Transverse colon (tissue), 4 donors: ENCODE measurements around the gene STXBP4. TPM values are rescaled to one million over a fixed set of nuclear protein-coding genes. Genes with fewer than 3 reads are reported as not detected.

Experiments
- DNase-seq: peaks from one replicate; pipeline ENCODE4 v3.0.0-alpha.2; 2019
- H3K27ac ChIP-seq, 4 donors: fragments of 200-600 bp; sonication (generic); 2 replicates each; pipeline ENCODE4 v1.5.1; 2016 to 2018; ENCODE audit warnings: inconsistent platforms in 4 of 4
- H3K27me3 ChIP-seq: fragments of 200-600 bp; sonication (generic); 2 replicates; pipeline ENCODE4 v1.5.1; 2017; ENCODE audit warnings: inconsistent platforms
- H3K36me3 ChIP-seq, 4 donors: fragments of 200-600 bp; sonication (generic); 2 replicates each; pipeline ENCODE4 v1.5.1; 2017 to 2019; ENCODE audit warnings: inconsistent platforms in 4 of 4
- H3K4me1 ChIP-seq, 4 donors: fragments of 200-600 bp; sonication (generic); 2 replicates each; pipeline ENCODE4 v1.5.1; 2017 to 2020; ENCODE audit warnings: inconsistent platforms in 4 of 4
- H3K4me3 ChIP-seq, 4 donors: fragments of 200-600 bp; sonication (generic); 1 replicate in 1 of 4; 2 replicates in 3 of 4; pipeline versions ENCODE4 v1.5.1 to v1.6.1; 2017 to 2019; ENCODE audit warnings: inconsistent platforms in 4 of 4
- H3K9me3 ChIP-seq, 2 donors: fragments of 200-600 bp; sonication (generic); 2 replicates each; pipeline ENCODE4 v1.5.1; 2017 to 2019; ENCODE audit warnings: inconsistent platforms in 2 of 2
- CTCF ChIP-seq, 5 experiments: fragments of 200-600 bp in 3 of 5; fragments of 450-650 bp in 2 of 5; sonication (generic) in 3 of 5; IDR thresholded peaks; 1 replicate in 2 of 5; 2 replicates in 3 of 5; pipeline ENCODE4 v1.5.1; 2016 to 2017; ENCODE audit warnings: antibody characterized with exemption in 5 of 5, inconsistent platforms in 3 of 5, mild to moderate bottlenecking in 2 of 5, moderate library complexity in 1 of 5
- EP300 ChIP-seq: sonication (generic); formaldehyde crosslinking; IDR thresholded peaks from one replicate; pipeline ENCODE4 v1.6.1; 2017; ENCODE audit warnings: antibody characterized with exemption, low read depth
- POLR2A ChIP-seq: fragments of 450-650 bp; IDR thresholded peaks from one replicate; pipeline ENCODE4 v1.6.1; 2016; ENCODE audit warnings: antibody characterized with exemption, mild to moderate bottlenecking, moderate library complexity
- POLR2AphosphoS5 ChIP-seq, 3 donors: sonication (generic); formaldehyde crosslinking; IDR thresholded peaks; one replicate each; pipeline ENCODE4 v1.6.1; 2016; ENCODE audit warnings: antibody characterized with exemption in 3 of 3
- WGBS, 2 donors: methylation state at CpG; one replicate each; pipeline ENCODE4 v1.1.5; 2018; ENCODE audit warnings: low coverage in 1 of 2; 5-methylcytosine and 5-hydroxymethylcytosine counted together
- in situ Hi-C, 4 donors: fragments of 200-750 bp; cut with MboI; loops; one replicate each; pipeline versions ENCODE4 v1.15.0 to v1.15.1; 2017; ENCODE audit warnings: low sequenced_read_pairs in 3 of 4, low pct_ligation_motif_present in 1 of 4, low pct_unique_long_range_greater_than_20kb in 1 of 4
- intact Hi-C: fragments of 100-400 bp; cut with DNase I; formaldehyde crosslinking; loops from one replicate; pipeline ENCODE4 v1.15.1; 2023; ENCODE audit warnings: low total_unique reads
- total RNA-seq, 4 donors: library from RNA; depleted of rRNA; stranded (reverse); fragments of >200 nt; gene quantifications; one replicate each; pipeline ENCODE4 v1.1.0, GENCODE V29; 2016

STXBP4 gene
- total RNA-seq, 4 donors from 2014 or later: 1.4 to 16.2 (median 4.4) TPM

GRCh38 chr17:55117164-55117563 lies 148.6 kb downstream of the STXBP4 start:
- no peaks in the 10 kb centered on the region for H3K9me3 ChIP-seq
- peaks cover 0 to 25% (median 13%) of the 10 kb centered on the region in 4 donors for H3K4me1 ChIP-seq
- H3K4me3 ChIP-seq: no peak overlapping the region
- intact Hi-C loops: no loop called here
- H3K27me3 ChIP-seq: no peaks in the 10 kb centered on the region
- in situ Hi-C loops: no loop called here
- H3K36me3 ChIP-seq: no peaks in the 10 kb centered on the region
- no peak for TF ChIP-seq EP300
- no peak for TF ChIP-seq POLR2A
- TF ChIP-seq CTCF (IDR thresholded peaks at IDR 0.05): no peak
- TF ChIP-seq POLR2AphosphoS5 (IDR thresholded peaks at IDR 0.05): no peak
- H3K27ac ChIP-seq: no peak overlapping the region
- 27 to 51% methylated on average over 3 of the region's 3 CpGs for WGBS, 2 donors
- no peak for DNase-seq

- Histone ChIP-seq H3K4me3 (no peak overlapping the region), H3K27ac (no peak overlapping the region), H3K9me3 (no peaks in the 10 kb centered on the region), H3K27me3 (no peaks in the 10 kb centered on the region), H3K36me3 (no peaks in the 10 kb centered on the region), H3K4me1 (peaks cover 0 to 30% (median 16%) of the 10 kb centered on the region in 4 donors)
- intact Hi-C loops: no loop called here
- in situ Hi-C loops: no loop called here
- TF ChIP-seq POLR2A (no peak), POLR2AphosphoS5 (IDR thresholded peaks at IDR 0.05) (no peak), EP300 (no peak), CTCF (IDR thresholded peaks at IDR 0.05) (no peak)
- no peak for DNase-seq
Observed at GRCh38 chr17:55120651-55121050, 152.1 kb downstream of the STXBP4 start.

GRCh38 chr17:55121268-55121667 lies 152.7 kb downstream of the STXBP4 start:
- no peak overlapping the region for H3K27ac ChIP-seq
- DNase-seq: no peak
- peaks cover 0 to 26% (median 12%) of the 10 kb centered on the region in 4 donors for H3K4me1 ChIP-seq
- H3K4me3 ChIP-seq: no peak overlapping the region
- in situ Hi-C loops (no loop called here), intact Hi-C loops (no loop called here)
- TF ChIP-seq POLR2A: no peak
- TF ChIP-seq POLR2AphosphoS5 (IDR thresholded peaks at IDR 0.05): no peak
- TF ChIP-seq EP300: no peak
- no peak for TF ChIP-seq CTCF (IDR thresholded peaks at IDR 0.05)
- H3K27me3 ChIP-seq: no peaks in the 10 kb centered on the region
- no peaks in the 10 kb centered on the region for H3K36me3 ChIP-seq
- H3K9me3 ChIP-seq: no peaks in the 10 kb centered on the region

GRCh38 chr17:55122114-55122513 lies 153.5 kb downstream of the STXBP4 start:
- peaks cover 0 to 18% (median 5%) of the 10 kb centered on the region in 4 donors for H3K4me1 ChIP-seq
- DNase-seq: no peak
- TF ChIP-seq EP300: no peak
- TF ChIP-seq POLR2AphosphoS5 (IDR thresholded peaks at IDR 0.05): no peak
- TF ChIP-seq POLR2A: no peak
- TF ChIP-seq CTCF (IDR thresholded peaks at IDR 0.05): no peak
- no peak overlapping the region for H3K27ac ChIP-seq
- no peaks in the 10 kb centered on the region for H3K36me3 ChIP-seq
- in situ Hi-C loops: no loop called here
- 89 to 92% methylated on average over 2 of the region's 2 CpGs for WGBS, 2 donors
- H3K4me3 ChIP-seq: no peak overlapping the region
- no peaks in the 10 kb centered on the region for H3K9me3 ChIP-seq
- no peaks in the 10 kb centered on the region for H3K27me3 ChIP-seq
- intact Hi-C loops: no loop called here
